ENCODE measurements around the gene ZSWIM2.
"Not testable (repeated sequence)": the region's sequence is repeated elsewhere in the genome, so short reads cannot be mapped to it uniquely, and the experiment has no call there.

ZSWIM2 gene

GRCh38 chr2:186848873-186849578 is at the start of gene ZSWIM2:
TSS of gene ZSWIM2 (minus strand) at chr2:186849170. CDS start at chr2:186849130, 40 bp downstream.
- peak; percentile 49 for DNase-seq

GRCh38 chr2:186896220-186896619 is 47.2 kb upstream of the ZSWIM2 start:
- DNase-seq = not testable (repeated sequence)

GRCh38 chr2:186895451-186895850 is 46.5 kb upstream of the ZSWIM2 start:
- DNase-seq = no peak

- peak; percentile 27 for DNase-seq
Observed at GRCh38 chr2:186894478-186894877, 45.5 kb upstream of the ZSWIM2 start.

- DNase-seq = no peak
Observed at GRCh38 chr2:186892821-186893220, 43.9 kb upstream of the ZSWIM2 start.

GRCh38 chr2:186891185-186891621 is 42.2 kb upstream of the ZSWIM2 start:
- no peak for DNase-seq

GRCh38 chr2:186889101-186889879 is 40.3 kb upstream of the ZSWIM2 start:
- no peak for DNase-seq

- DNase-seq = no peak
Observed at GRCh38 chr2:186887107-186888090, 38.4 kb upstream of the ZSWIM2 start.

- no peak for DNase-seq
Observed at GRCh38 chr2:186884587-186884986, 35.6 kb upstream of the ZSWIM2 start.

GRCh38 chr2:186883666-186884065 is 34.7 kb upstream of the ZSWIM2 start:
- no peak for DNase-seq

- DNase-seq = no peak
Observed at GRCh38 chr2:186882511-186883071, 33.6 kb upstream of the ZSWIM2 start.

GRCh38 chr2:186881660-186882059 is 32.7 kb upstream of the ZSWIM2 start:
- DNase-seq = no peak

GRCh38 chr2:186879312-186879711 is 30.3 kb upstream of the ZSWIM2 start:
- DNase-seq = no peak

GRCh38 chr2:186874713-186875112 is 25.7 kb upstream of the ZSWIM2 start:
- no peak for DNase-seq

GRCh38 chr2:186871881-186872280 is 22.9 kb upstream of the ZSWIM2 start:
- no peak for DNase-seq

GRCh38 chr2:186868344-186868743 is 19.4 kb upstream of the ZSWIM2 start:
- no peak for DNase-seq

- DNase-seq = no peak
Observed at GRCh38 chr2:186862869-186863709, 14.1 kb upstream of the ZSWIM2 start.

- DNase-seq = no peak
Observed at GRCh38 chr2:186855216-186855615, 6.2 kb upstream of the ZSWIM2 start.

GRCh38 chr2:186853951-186854350 is 5.0 kb upstream of the ZSWIM2 start:
- no peak for DNase-seq

- no peak for DNase-seq
Observed at GRCh38 chr2:186852508-186852907, 3.5 kb upstream of the ZSWIM2 start.

GRCh38 chr2:186842373-186842772 is 6.6 kb downstream of the ZSWIM2 start:
- DNase-seq = no peak

- no peak for DNase-seq
Observed at GRCh38 chr2:186841940-186842339, 7.0 kb downstream of the ZSWIM2 start.
